Endodermal cell (in vitro differentiated cells): Measurements from ENCODE around the gene KIF15. TPM values are rescaled to one million over a fixed set of nuclear protein-coding genes. Genes with fewer than 3 reads are reported as not detected.

ENCODE experiments used
- DNase-seq: peaks from one replicate; pipeline ENCODE4 v3.0.0-alpha.2; 2017
- H3K27ac ChIP-seq: 2 replicates; pipeline ENCODE4 v1.5.1; 2013; ENCODE audit warnings: mild to moderate bottlenecking, low read depth, low read length, moderate library complexity
- H3K27me3 ChIP-seq: 2 replicates; pipeline ENCODE4 v1.6.1; 2013; ENCODE audit warnings: mild to moderate bottlenecking, low read length, moderate library complexity; ENCODE audit not compliant: insufficient read depth, control insufficient read depth, poor library complexity, severe bottlenecking
- H3K36me3 ChIP-seq: 2 replicates; pipeline ENCODE4 v1.7.0; 2013; ENCODE audit warnings: mild to moderate bottlenecking, low read length, moderate library complexity; ENCODE audit not compliant: control insufficient read depth, insufficient read depth
- H3K4me1 ChIP-seq: one replicate; pipeline ENCODE4 v1.7.0; 2013; ENCODE audit warnings: low read length; ENCODE audit not compliant: control insufficient read depth, insufficient read depth
- H3K4me3 ChIP-seq: 2 replicates; pipeline ENCODE4 v1.5.1; 2013; ENCODE audit warnings: mild to moderate bottlenecking, low read length, moderate library complexity
- H3K9ac ChIP-seq: 2 replicates; pipeline ENCODE4 v1.6.1; 2013; ENCODE audit warnings: mild to moderate bottlenecking, low read length, moderate library complexity; ENCODE audit not compliant: poor library complexity, severe bottlenecking; ENCODE audit errors: extremely low read depth
- H3K9me3 ChIP-seq: 2 replicates; pipeline ENCODE4 v1.6.1; 2013; ENCODE audit warnings: mild to moderate bottlenecking, low read length, moderate library complexity; ENCODE audit not compliant: control insufficient read depth
- H3K27ac Mint-ChIP-seq: 2 replicates; pipeline ENCODE4 v1.8.0; 2020; ENCODE audit warnings: mixed read lengths
- H3K27me3 Mint-ChIP-seq: 2 replicates; pipeline ENCODE4 v1.8.0; 2021; ENCODE audit warnings: mild to moderate bottlenecking, mixed read lengths; ENCODE audit not compliant: insufficient read depth
- H3K36me3 Mint-ChIP-seq: 2 replicates; pipeline ENCODE4 v1.8.0; 2020; ENCODE audit warnings: low read depth, mixed read lengths
- H3K4me1 Mint-ChIP-seq: 2 replicates; pipeline ENCODE4 v1.8.0; 2020; ENCODE audit warnings: mixed read lengths
- H3K4me3 Mint-ChIP-seq: 2 replicates; pipeline ENCODE4 v1.8.0; 2020; ENCODE audit warnings: mild to moderate bottlenecking, moderate library complexity, mixed read lengths
- H3K9me3 Mint-ChIP-seq: 2 replicates; pipeline ENCODE4 v1.8.0; 2020; ENCODE audit warnings: mild to moderate bottlenecking, mixed read lengths
- CTCF ChIP-seq: fragments of 200-600 bp; sonication (generic); conservative IDR thresholded peaks from 2 replicates; pipeline ENCODE4 v1.5.0; 2021; ENCODE audit warnings: antibody characterized with exemption, mild to moderate bottlenecking
- WGBS, 2 experiments: methylation state at CpG; one replicate each; pipeline versions ENCODE4 v1.1.5 to v1.1.7; 2013; ENCODE audit warnings: missing lambda C conversion rate in 2 of 2, mixed read lengths in 1 of 2; ENCODE audit not compliant: insufficient coverage in 1 of 2, insufficient read length in 1 of 2; 5-methylcytosine and 5-hydroxymethylcytosine counted together
- long read RNA-seq, 4 experiments: library from polyadenylated mRNA in 2 of 4; library from RNA in 1 of 4; library from capped mRNA in 1 of 4; stranded (forward) in 3 of 4; unstranded in 1 of 4; transcript quantifications; one replicate each; pipeline ENCODE4 v2.0.0, GENCODE V29; 2020 to 2021; ENCODE audit warnings: inconsistent platforms in 1 of 4
- polyA plus RNA-seq, 2 experiments: library from polyadenylated mRNA; stranded (reverse); fragments of 50-300 nt; gene quantifications; one replicate each; pipeline ENCODE4 v1.2.3, GENCODE V29; 2013
- total RNA-seq, 2 donors: library from RNA; stranded (reverse); fragmentation: NEBNext Ultra II Directional in 1 of 2; extraction: Animal tissue kit (Norgen Biotek cat#: 25700) in 1 of 2; gene quantifications; 2 replicates in 1 of 2; 3 replicates in 1 of 2; pipeline ENCODE4 v1.2.1, GENCODE V29; 2021

The KIF15 gene
- total RNA-seq, result 10 to 100 TPM; 16.2 to 20.4 TPM
- 44.3 TPM for polyA plus RNA-seq (2013, experiment 1 of 2)
- 47.5 TPM for polyA plus RNA-seq (2013, experiment 2 of 2)
- long read RNA-seq, experiment 1, full-length matches to known transcripts, result 2 of 11 reads
- long read RNA-seq, experiment 1, partial matches to known transcripts, result 6 of 11 reads
- long read RNA-seq, experiment 1, other reads (novel, unspliced or antisense), result 3 of 11 reads
- long read RNA-seq, experiment 2, full-length matches to known transcripts, result 17 of 31 reads
- long read RNA-seq, experiment 2, partial matches to known transcripts, result 1 of 31 reads
- long read RNA-seq, experiment 2, other reads (novel, unspliced or antisense), result 13 of 31 reads
- long read RNA-seq, experiment 3, full-length matches to known transcripts, result 4 of 119 reads
- long read RNA-seq, experiment 3, partial matches to known transcripts, result 92 of 119 reads
- long read RNA-seq, experiment 3, other reads (novel, unspliced or antisense), result 23 of 119 reads
- long read RNA-seq, experiment 4, partial matches to known transcripts, result 11 of 15 reads
- long read RNA-seq, experiment 4, other reads (novel, unspliced or antisense), result 4 of 15 reads

- Mint-ChIP-seq H3K27ac (peak within 1 kb of the TSS; percentile 99), H3K4me1 (peaks cover 5% of the 10 kb centered on the region), H3K27me3 (no peaks in the 10 kb centered on the region), H3K9me3 (peaks cover 36% of the 10 kb centered on the region), H3K36me3 (peaks cover 59% of the 10 kb centered on the region), H3K4me3 (peak within 1 kb of the TSS; percentile 93)
- H3K27me3 ChIP-seq, result no peaks in the 10 kb centered on the region
- peak; percentile 98 for DNase-seq
- WGBS, 2 experiments, result 0% methylated on average over 45 to 64 of the region's 64 CpGs
- no peaks in the 10 kb centered on the region for H3K4me1 ChIP-seq
- peak within 1 kb of the TSS; percentile 94 for H3K9ac ChIP-seq
- peaks cover 51% of the 10 kb centered on the region for H3K9me3 ChIP-seq
- H3K27ac ChIP-seq, result peak within 1 kb of the TSS; percentile 94
- H3K4me3 ChIP-seq, result peak within 1 kb of the TSS; percentile 90
- no peak for TF ChIP-seq CTCF
- H3K36me3 ChIP-seq, result peaks cover 41% of the 10 kb centered on the region
Measured at GRCh38 chr3:44761424-44762169, at the start of gene KIF15, which contains the start of gene KIAA1143. Gene KIF15, plus strand, starts transcription at chr3:44761794. Its CDS starts 72 bp downstream, at chr3:44761866. Gene KIAA1143, minus strand, starts transcription at chr3:44761619. Its CDS starts 17 bp downstream, at chr3:44761602.

- Histone ChIP-seq H3K9me3 (peaks cover 61% of the 10 kb centered on the region), H3K4me3 (peak within 1 kb of the TSS; percentile 95), H3K36me3 (peaks cover 19% of the 10 kb centered on the region), H3K27me3 (peaks cover 12% of the 10 kb centered on the region), H3K9ac (peak within 1 kb of the TSS; percentile 58), H3K4me1 (no peaks in the 10 kb centered on the region), H3K27ac (peak within 1 kb of the TSS; percentile 35)
- H3K27ac Mint-ChIP-seq, result no peak within 1 kb of the TSS
- TF ChIP-seq CTCF, result no peak
- WGBS, 2 experiments, result 5 to 12% methylated on average over 19 to 36 of the region's 36 CpGs
- H3K4me3 Mint-ChIP-seq, result peak within 1 kb of the TSS; percentile 39
- H3K36me3 Mint-ChIP-seq, result no peaks in the 10 kb centered on the region
- H3K9me3 Mint-ChIP-seq, result peaks cover 70% of the 10 kb centered on the region
- H3K27me3 Mint-ChIP-seq, result peaks cover 21% of the 10 kb centered on the region
- no peaks in the 10 kb centered on the region for H3K4me1 Mint-ChIP-seq
- peak; percentile 87 for DNase-seq
Measured at GRCh38 chr3:44712455-44713075, 49.0 kb upstream of the KIF15 start, which contains the start of gene ZNF502. Gene ZNF502, plus strand, starts transcription at chr3:44712660. Its CDS starts 7,602 bp downstream, at chr3:44720262.
